ENCODE results near the gene MEX3B.

The MEX3B gene
- 0.57 to 7.7 (median 4.2) reads per million in 18 experiments for total RNA-seq

DNA sequence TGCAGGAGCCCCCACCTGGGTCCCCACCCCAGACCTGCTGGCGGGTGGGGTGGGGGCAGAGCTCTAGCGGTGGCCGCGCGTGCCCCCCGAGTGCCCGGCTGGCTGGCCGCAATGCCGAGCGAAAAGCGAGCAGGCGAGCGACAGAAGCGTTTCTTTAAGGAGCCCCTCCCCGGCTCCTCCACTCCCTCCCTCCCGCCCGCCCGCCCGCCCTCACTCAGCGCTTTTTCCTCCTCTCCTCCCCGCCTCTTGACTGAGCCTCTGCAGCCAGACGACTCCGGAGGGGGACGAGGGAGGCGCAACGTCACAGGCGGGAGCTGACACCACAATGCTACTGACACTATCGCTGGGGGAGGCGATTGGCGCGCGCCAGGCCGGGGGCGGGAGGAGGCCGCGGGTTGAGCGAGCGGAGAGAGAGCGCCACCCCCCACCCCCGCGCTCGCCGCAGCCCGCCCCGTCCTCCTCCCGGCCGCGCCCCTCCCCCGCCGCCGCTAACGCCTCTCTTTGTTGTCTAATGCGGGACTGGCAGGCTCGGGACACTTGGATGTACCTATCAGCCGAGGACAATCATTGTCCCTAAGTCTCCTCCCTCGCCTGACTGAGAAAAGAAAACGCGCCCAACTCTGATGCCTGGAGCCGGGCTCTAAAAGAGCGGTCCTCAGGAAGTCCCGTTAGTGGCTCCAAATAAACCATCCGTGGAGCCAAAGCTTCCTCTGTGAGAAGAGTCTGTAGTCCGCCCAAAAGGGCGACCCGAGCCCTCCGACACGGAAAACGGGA is at the start of gene MEX3B:
Gene MEX3B (minus strand): TSS at position 127 of the 774 bp plus-strand sequence. CDS start 313 bp downstream, outside the sequence.
- DNase-seq, result peak; percentile 96 to 97

GRCh38 chr15:82093774-82094211 is 48.0 kb upstream of the MEX3B start:
- DNase-seq, result no peak

- no peak for DNase-seq
These were observed 47.5 kb upstream of the MEX3B start for GRCh38 chr15:82093325-82093724.

GRCh38 chr15:82091636-82092140 is 45.9 kb upstream of the MEX3B start:
- DNase-seq, result no peak

DNA sequence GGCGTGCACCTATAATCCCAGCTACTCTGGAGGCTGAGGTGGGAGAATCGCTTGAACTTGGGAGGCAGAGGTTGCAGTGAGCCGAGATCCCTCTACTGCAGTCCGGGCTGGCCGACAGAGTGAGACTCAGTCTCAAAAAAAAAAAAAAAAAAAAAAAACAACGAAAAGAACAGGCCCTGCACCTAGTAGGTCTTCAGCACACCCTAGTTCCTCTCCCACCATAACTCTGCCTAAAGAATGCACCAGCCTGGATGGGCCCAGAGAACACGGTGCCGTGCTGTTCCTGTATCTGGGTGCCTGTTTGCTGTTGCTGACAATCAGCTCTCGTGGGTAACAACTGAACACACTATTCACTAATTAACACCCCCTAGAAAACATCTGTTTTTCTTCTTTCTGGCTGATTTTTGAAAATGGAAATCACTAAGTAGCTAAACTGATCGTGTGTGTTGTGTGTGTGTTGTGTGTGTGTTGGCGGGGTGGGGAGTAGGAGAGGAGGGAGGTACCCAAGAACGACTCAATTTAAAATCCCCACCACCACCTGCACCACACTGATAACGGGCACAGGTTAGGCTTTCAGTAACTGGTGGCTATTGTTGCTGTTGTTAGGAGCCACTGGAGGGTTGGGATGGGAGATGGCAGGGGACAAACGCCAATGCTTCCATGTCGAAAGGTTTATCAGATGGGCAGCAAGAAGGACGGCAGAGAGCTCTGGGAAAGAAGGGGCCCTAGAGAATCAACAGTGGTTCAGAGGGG is 40.6 kb upstream of the MEX3B start:
- no peak for DNase-seq

DNA sequence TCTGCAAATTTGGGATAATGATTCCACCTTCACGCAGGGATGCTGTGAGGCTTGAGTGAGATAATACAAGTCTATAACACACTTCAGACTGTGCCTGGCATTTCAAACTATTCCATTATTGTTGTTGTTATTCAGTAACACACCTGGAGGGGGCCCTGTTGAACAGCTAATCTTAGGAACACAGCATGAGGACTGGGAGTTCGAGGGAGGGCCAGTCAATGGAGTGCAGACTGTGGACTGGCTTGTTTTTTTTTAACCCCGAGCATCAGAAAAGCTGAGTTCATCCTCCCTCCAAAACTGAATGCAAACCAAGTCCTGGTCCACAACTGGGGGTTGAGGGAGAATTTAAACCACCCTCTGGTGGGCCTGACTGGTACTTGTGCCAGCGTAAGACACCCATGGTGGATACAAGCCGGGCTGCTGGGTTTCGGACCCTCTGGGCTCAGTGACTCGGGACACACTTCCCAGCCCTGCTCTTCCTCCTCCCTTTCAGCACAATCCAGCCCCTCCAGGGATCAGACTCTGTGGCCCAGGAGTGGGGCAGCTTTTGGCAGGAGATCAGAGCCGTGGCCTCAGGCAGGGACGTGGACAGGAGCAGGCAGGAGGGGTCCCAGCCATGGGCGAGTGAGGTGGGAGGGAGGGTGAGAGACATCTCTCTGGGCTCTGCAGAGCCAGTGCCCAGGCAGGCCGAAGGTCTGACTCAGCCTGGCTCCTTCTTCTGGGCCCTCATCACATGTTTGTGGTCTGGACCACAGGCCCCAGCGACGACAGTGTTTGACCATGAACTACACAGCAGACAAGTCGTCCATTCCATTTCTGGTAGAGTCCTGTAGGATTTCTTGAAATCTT is 36.3 kb upstream of the MEX3B start:
- no peak for DNase-seq

DNA sequence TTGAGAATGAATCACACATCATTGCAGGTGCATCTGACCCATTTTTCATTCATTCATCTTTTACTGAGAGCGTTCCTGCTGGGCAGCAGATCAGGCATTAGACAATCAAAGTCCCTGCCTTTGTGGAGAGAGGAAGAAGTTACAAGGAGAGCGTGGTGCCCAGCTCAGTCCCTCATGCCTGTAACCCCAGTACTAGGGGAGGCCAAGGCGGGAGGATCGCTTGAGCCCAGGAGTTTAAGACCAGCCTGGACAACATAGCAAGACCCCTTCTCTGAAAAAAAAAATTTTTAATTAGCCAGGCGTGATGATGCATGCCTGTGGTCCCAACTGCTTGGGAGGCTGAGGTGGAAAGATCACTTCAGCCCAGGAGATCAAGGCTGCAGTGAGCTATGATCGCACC is 35.0 kb upstream of the MEX3B start:
- no peak for DNase-seq

- no peak for DNase-seq
These were observed 33.9 kb upstream of the MEX3B start for GRCh38 chr15:82079736-82080135.

GRCh38 chr15:82074610-82075009 is 28.8 kb upstream of the MEX3B start:
- no peak for DNase-seq

DNA sequence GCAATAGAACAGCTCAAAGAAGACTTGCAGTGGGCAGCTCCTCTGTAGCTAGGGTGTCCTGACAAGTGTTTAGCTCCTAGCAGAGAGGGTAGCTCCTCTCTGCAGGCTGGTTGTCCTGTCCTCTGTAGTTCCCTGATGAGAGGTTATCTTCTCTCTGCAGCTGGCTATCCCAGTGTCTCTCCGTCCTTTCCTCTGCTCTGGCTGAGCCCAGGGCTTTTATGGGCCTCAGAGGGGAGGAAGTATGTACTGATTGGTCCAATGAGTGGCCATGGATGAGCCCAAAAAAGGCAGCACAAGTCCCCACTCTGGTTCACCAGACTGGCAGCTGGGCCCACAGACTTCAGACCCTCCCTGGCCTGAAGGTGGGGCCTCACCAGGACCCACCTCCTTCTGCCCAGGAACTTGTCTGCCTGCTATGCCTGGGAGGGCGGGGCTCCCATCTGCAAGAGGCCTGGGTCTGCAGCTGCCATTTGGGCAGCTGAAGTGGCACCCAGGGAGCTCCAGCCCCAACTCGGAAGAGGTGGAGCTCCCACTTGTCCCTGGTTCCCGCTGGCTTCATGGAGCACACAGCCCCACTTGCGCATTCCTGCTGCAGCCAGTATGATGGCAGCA is 27.2 kb upstream of the MEX3B start:
- no peak for DNase-seq

GRCh38 chr15:82066455-82066854 is 20.6 kb upstream of the MEX3B start:
- DNase-seq, result no peak

GRCh38 chr15:82064824-82065223 is 19.0 kb upstream of the MEX3B start:
- no peak for DNase-seq

- no peak for DNase-seq
These were observed 16.9 kb upstream of the MEX3B start for GRCh38 chr15:82062479-82063454.

DNA sequence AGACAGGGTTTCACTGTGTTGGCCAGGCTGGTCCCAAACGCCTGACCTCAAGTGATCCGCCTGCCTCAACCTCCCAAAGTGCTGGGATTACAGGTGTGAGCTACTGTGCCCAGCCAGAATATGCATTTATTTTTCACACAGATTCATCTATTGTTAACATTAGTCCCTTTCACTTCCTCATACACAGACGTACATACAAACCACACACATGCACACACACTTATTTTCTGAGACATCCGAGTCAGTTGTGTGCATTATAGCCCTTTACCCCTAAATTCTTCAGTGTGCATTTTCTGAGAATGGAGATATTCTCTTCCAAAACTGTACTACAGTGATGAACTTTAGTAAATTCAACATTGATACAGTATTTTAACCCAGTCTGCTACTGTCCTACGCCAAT is 15.0 kb upstream of the MEX3B start:
- DNase-seq, result no peak

DNA sequence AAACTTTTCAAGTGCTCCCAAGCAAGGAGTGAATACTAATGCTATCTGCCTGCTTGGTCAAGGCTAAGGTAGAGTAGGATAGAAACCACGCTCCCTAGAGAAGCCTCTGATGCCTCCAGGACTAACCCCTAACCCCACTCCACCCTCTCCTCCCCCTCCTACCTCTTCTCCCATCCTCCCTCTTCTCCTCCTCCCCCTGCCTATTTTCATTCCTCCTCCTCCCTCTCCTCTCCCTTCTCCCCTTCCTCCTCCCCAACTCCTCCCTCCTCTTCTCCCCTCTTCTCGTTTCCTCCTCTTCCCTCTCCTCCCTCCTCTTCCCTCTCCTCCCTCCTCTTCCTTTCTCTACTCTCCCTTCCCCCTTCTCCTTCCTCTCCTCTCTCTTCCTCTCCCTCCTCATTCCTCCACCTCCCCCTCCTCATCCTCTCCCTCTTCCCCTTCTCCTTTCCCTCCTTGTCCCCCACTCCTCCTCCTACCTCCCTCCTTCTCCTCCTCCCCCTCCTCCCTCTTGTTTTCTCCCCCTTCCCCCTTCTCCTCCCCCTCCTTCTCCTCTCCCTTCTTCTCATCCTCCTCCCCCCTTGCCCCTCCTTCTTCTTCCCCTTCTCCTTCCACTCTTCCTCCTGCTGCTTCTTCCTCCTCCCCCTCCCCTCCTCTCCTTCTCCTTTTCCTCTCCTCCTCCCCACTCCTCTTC is 12.8 kb upstream of the MEX3B start:
- DNase-seq, result no peak

- DNase-seq, result no peak
These were observed 12.2 kb upstream of the MEX3B start for GRCh38 chr15:82058026-82058425.

DNA sequence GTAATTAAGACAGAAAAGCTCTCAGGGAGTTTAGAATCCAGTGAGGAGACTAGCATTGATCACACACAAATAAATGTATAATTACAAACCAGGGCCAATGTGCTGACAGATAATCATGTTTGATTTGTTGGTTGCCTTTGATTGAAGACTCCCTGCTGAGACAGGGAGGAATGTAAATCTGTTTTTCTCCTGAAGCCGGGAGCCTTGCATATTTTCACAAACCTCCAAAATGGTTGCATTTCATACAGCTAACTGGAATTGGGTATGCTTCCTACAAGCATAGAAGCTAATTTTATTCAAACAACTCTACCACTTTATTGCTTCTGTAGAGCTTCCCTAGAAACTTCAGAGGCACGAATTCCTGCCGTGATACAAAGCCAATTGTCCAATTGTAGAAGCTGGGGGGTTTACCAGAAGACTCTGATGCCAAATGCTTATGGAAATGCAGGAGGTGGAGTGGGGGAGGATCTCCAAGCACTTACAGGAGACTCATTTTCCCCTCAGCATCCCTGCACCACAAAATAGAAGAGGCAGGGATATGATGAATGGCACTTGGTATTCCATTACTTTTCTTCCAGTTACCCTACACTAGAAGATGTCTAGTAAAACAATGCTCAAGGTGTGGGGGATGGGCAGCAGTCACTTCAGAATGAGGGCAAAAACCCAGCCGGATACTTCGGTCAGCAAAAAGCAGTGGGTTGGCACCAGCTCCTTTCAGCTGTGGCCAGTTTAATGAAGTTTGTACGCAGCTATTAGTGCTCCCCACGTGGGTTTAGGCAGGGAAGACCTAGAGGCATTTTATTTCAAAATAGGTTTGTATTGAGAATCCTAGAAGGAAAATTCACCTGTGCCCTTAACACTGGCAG is 11.4 kb upstream of the MEX3B start:
- DNase-seq, result no peak

DNA sequence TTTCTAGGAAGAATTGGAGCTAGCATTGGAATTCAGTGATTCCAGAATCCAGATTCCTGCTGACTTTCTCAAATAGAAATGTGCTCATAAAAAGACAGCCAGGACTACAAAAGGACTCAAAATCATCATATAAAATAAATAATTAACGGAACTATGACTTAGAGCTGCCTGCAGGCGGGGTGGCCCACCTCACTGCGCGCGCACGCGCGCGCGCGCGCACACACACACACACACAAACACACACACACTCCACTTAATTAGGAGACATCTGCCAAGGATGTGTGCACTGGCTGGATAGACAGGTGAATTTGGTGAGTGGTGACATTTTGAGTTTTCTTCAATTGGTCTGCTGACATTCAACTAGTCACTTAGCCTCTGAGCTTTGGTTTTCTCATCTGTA is 6.9 kb upstream of the MEX3B start:
- no peak for DNase-seq

GRCh38 chr15:82051664-82052063 is 5.8 kb upstream of the MEX3B start:
- no peak for DNase-seq

Data from inflammatory macrophage (primary cell).